Mucosa of descending colon (tissue), 3 donors: ENCODE results near the gene EYA2. TPM values are rescaled to one million over a fixed set of nuclear protein-coding genes. Genes with fewer than 3 reads are reported as not detected.
A peak's percentile ranks its signal among the peaks of the same experiment; 100 is the strongest.

Source experiments
- ATAC-seq: fragments of 200-7000 bp; cut with Tn5 transposase; one replicate; pipeline ENCODE4 v1.9.1; 2020; ENCODE audit warnings: mild to moderate bottlenecking, moderate library complexity
- DNase-seq, 3 donors: peaks; one replicate each; pipeline ENCODE4 v3.0.0-alpha.2; 2020
- H3K36me3 ChIP-seq: fragments of 200-600 bp; one replicate; pipeline ENCODE4 v1.8.0; 2021; ENCODE audit warnings: low read depth, mild to moderate bottlenecking
- H3K4me1 ChIP-seq: fragments of 200-600 bp; one replicate; pipeline ENCODE4 v1.8.0; 2021; ENCODE audit warnings: low read depth, mild to moderate bottlenecking
- H3K4me3 ChIP-seq: fragments of 200-600 bp; one replicate; pipeline ENCODE4 v1.8.0; 2021; ENCODE audit warnings: mild to moderate bottlenecking
- H3K9me3 ChIP-seq: fragments of 200-600 bp; one replicate; pipeline ENCODE4 v1.8.0; 2021; ENCODE audit warnings: mild to moderate bottlenecking
- intact Hi-C, 2 donors: fragments of 100-400 bp; cut with DNase I in 1 of 2; cut with micrococcal nuclease in 1 of 2; formaldehyde crosslinking; loops; one replicate each; pipeline versions ENCODE4 v1.11.0 to v1.11.1; 2022; cut with DNase I, micrococcal nuclease
- total RNA-seq, 3 donors: library from RNA; stranded (reverse); fragmentation: NEBNext Ultra II Directional in 2 of 3; extraction: Animal tissue kit (Norgen Biotek cat#: 25700) in 2 of 3; gene quantifications; one replicate each; pipeline versions ENCODE4 v1.2.1 to v1.2.4, GENCODE V29; 2021 to 2023
- TF ChIP-seq, protein P1 (sequence below): fragments of 200-600 bp; IDR thresholded peaks from one replicate; pipeline ENCODE4 v1.8.0; 2022; ENCODE audit warnings: antibody characterized with exemption, mild to moderate bottlenecking
- donor health status: DM: no; HTN: no; CAD: no; lungs with moderate emphysema.
- donor health status: DM: no; HTN: no; CAD: no.
- donor health status: DM: no; HTN: yes; CAD: no.

The EYA2 gene
- total RNA-seq, 3 donors from 2014 or later: 14.3 to 22.3 (median 19.5) TPM

DNA sequence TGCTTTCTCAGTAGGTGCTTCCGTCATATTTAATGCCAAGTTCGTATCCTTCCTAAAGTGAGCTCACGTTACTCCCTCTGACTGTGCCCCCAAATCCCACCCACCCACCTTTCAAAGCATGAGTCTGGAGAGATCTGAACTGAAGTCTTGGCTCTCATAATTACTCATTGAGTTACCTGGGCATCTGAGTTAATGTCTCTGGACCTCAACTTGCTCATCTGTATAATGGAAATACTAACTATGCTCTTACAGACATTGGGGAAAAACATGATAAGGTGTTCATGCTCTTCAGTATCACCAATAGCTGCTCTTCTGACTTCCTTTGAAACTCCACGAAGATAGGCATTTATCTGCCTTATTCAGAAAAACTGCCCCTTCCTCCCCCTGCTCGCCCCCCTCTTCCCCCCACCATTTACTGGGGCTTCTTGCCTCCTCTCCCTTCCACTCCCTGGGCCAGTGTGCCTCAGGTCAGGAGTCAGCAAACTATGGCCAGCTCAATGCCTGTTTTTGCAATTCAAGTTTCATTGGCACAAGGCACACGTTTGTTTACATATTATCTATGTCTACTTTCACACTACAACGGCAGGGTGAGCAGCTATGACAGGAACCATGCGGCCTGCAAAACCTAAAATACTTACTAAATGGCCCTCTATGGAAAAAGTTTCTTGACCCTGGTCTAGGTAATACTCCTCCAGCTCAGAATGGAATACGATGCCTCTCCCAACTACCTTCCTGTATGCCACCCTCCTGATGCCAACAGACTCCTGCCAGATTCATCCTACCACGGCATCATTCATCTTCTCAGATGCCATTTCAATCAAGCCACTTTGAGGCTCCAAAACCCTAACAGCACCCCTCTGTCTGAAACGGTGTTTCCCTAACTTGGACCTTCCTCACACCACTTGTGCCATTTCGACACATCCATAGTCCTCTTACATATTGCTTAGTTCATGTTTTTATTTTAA is 323.1 kb downstream of the EYA2 start:
- ATAC-seq: no peak
- H3K36me3 ChIP-seq: no peaks in the 10 kb centered on the region
- no peak overlapping the region for H3K4me3 ChIP-seq
- TF ChIP-seq, protein P1, sequence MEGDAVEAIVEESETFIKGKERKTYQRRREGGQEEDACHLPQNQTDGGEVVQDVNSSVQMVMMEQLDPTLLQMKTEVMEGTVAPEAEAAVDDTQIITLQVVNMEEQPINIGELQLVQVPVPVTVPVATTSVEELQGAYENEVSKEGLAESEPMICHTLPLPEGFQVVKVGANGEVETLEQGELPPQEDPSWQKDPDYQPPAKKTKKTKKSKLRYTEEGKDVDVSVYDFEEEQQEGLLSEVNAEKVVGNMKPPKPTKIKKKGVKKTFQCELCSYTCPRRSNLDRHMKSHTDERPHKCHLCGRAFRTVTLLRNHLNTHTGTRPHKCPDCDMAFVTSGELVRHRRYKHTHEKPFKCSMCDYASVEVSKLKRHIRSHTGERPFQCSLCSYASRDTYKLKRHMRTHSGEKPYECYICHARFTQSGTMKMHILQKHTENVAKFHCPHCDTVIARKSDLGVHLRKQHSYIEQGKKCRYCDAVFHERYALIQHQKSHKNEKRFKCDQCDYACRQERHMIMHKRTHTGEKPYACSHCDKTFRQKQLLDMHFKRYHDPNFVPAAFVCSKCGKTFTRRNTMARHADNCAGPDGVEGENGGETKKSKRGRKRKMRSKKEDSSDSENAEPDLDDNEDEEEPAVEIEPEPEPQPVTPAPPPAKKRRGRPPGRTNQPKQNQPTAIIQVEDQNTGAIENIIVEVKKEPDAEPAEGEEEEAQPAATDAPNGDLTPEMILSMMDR: no peak
- H3K9me3 ChIP-seq: no peaks in the 10 kb centered on the region
- DNase-seq: no peak
- intact Hi-C loops: no loop called here
- H3K4me1 ChIP-seq: no peaks in the 10 kb centered on the region

DNA sequence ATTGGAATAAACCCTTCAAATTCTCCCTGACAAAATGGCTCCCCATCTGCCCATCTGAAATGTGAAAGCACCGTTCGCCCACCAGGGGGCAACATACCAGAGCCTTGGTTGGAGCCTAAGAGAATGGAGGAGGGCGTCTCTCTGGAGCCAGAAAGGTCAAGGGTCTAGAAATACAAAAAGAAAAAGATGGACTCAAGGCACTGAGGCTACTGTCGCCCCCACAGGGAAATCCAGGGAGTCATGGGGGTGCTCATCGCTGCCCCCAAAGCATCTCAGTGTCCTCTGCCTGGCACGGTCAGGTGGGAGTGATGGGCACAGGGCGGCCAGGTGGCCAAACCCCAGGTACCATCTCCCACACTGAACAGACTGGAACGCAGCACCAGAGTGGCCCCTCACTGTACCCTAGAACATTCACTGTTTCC is 325.5 kb downstream of the EYA2 start:
- Histone ChIP-seq H3K9me3 (no peaks in the 10 kb centered on the region), H3K4me3 (no peak overlapping the region), H3K4me1 (no peaks in the 10 kb centered on the region), H3K36me3 (no peaks in the 10 kb centered on the region)
- ATAC-seq: peak; percentile 60
- intact Hi-C loops: no loop called here
- peak in 1 of 3 donors; percentile 23 for DNase-seq
- TF ChIP-seq, protein P1: no peak

DNA sequence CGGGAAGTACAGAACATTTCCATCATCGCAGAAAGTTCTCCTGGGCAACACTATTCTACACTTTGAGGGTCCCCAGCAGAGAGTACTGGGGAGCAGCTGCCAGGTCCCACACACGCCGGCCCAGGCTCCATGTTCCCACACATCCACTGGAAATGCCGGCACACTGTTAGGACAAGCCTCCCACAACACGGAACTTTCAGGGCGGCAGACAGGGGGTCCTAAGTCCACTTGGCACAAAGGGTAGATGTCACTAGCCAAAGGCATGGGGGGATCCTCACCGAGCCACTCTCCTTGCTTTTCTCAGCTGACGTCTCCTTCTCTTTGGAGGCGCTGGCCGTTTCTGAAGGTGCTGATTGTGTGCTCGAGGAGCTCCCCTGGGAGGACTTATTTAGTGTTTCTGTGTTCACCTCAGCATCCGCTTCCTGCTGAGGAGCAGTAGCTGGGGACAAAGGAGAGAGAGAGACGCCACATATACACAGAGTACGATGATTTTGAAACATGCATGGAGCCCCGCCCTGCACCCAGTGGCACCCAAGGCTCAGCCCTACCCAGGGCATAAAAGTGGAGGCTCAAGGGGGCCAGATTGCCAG is 326.5 kb downstream of the EYA2 start:
- Histone ChIP-seq H3K36me3 (no peaks in the 10 kb centered on the region), H3K4me1 (no peaks in the 10 kb centered on the region)
- ATAC-seq: no peak

DNA sequence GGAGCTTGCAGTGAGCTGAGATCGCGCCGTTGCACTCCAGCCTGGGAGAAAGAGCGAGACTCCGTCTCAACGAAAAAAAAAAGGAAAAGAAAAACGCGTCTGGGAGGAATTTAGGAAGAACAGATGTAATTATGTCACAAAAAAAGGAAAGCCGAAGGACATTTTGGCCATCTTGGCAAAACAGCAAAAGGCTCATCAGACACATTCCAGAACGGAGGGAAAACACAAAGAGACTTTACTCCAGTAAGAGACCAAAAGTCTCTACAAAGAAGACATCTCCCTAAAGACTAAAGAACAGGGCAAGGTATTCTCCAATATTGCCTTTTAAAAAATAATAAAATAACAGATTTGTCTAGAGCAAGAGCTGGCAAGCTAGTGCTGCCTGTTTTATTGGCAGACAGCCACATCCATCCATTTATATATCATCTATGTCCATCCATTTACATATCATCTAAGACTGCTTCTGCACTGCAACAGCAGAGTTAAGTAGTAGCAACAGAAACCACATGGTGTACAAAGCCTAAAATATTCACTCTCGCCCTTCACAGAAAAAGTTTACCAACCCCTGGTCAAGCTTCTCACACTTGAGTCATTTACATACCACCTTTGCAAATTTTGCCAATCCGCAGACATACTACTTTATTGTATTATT is 328.0 kb downstream of the EYA2 start:
- no peaks in the 10 kb centered on the region for H3K4me1 ChIP-seq
- TF ChIP-seq, protein P1: no peak
- H3K4me3 ChIP-seq: no peak overlapping the region
- H3K9me3 ChIP-seq: no peaks in the 10 kb centered on the region
- DNase-seq (no peak), ATAC-seq (no peak)
- intact Hi-C loops: no loop called here
- H3K36me3 ChIP-seq: no peaks in the 10 kb centered on the region

More for the DNA sequence above, 326.5 kb downstream of the EYA2 start:
- intact Hi-C loops: no loop called here
- no peaks in the 10 kb centered on the region for H3K9me3 ChIP-seq
- H3K4me3 ChIP-seq: no peak overlapping the region
- DNase-seq: no peak
- TF ChIP-seq, protein P1: no peak

GRCh38 chr20:47223896-47224295 is 329.3 kb downstream of the EYA2 start:
- H3K9me3 ChIP-seq: no peaks in the 10 kb centered on the region
- intact Hi-C loops: no loop called here
- peaks cover 3% of the 10 kb centered on the region for H3K36me3 ChIP-seq
- DNase-seq (no peak), ATAC-seq (no peak)
- TF ChIP-seq, protein P1: no peak
- no peaks in the 10 kb centered on the region for H3K4me1 ChIP-seq
- H3K4me3 ChIP-seq: no peak overlapping the region
